GM21515 (cell line): ENCODE measurements around the gene PRMT5.

ENCODE experiments used
- ATAC-seq: cut with Tn5 transposase; IDR thresholded peaks from one replicate; pipeline ENCODE4 v1.9.1; 2021; ENCODE audit not compliant: unreplicated experiment

PRMT5 gene

GRCh38 chr14:22878271-22879246 is 50.6 kb downstream of the PRMT5 start:
- no peak for ATAC-seq

- no peak for ATAC-seq
Measured at GRCh38 chr14:22877000-22877501, 52.1 kb downstream of the PRMT5 start.

- no peak for ATAC-seq
Measured at GRCh38 chr14:22875748-22876319, 53.3 kb downstream of the PRMT5 start.

DNA sequence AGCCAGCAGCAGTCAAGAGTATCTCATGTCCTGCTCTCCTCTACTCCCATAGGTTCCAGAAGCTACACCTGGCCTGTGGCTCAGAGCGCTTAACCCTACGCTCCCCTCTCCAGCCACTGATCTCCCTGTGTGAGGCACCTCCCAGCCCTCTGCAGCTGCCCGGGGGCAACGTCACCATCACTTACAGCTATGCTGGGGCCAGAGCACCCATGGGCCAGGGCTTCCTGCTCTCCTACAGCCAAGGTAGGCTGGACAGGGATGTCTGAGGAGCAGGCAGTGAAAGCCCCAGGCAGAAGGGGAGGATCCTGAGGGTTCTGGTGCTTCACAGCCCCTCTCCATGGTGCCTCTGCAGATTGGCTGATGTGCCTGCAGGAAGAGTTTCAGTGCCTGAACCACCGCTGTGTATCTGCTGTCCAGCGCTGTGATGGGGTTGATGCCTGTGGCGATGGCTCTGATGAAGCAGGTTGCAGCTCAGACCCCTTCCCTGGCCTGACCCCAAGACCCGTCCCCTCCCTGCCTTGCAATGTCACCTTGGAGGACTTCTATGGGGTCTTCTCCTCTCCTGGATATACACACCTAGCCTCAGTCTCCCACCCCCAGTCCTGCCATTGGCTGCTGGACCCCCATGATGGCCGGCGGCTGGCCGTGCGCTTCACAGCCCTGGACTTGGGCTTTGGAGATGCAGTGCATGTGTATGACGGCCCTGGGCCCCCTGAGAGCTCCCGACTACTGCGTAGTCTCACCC is 54.0 kb downstream of the PRMT5 start:
- ATAC-seq: no peak

GRCh38 chr14:22872833-22873520 is 56.2 kb downstream of the PRMT5 start:
- no peak for ATAC-seq

GRCh38 chr14:22872033-22872832 is 56.9 kb downstream of the PRMT5 start:
- peak; percentile 30 for ATAC-seq

DNA sequence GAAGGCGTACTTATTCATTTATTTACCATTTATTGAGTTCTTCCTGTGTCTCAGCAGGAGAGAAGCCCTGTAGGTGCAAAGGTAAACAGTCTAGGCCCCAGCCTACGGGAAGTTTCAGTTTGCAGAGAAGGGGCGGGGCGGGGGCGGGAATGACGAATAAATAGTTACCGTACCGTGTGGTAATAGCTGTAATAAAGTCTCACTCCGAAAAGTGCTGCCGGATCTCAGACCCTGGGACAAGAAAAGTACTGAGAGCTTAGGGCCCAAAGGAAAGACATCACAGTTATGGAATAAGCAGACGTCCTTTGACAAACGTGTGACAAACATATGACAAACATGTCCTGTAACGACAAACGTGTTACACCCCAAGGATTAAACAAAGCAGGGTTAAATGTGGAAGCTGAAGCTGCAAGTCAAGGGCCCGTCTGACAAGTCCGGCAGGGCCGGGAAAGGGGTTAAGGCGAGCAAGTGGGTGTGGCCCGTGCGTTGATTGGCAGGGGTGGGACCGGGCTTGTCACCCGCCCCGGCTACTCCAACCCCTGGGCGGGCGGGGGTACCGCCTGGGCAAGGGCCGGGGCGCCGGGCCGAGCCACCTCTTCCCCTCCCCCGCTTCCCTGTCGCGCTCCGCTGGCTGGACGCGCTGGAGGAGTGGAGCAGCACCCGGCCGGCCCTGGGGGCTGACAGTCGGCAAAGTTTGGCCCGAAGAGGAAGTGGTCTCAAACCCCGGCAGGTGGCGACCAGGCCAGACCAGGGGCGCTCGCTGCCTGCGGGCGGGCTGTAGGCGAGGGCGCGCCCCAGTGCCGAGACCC is 57.7 kb downstream of the PRMT5 start, which contains the start of gene LRP10:
Gene LRP10 (plus strand): TSS at position 517 of the 809 bp plus-strand sequence. CDS start 564 bp downstream, outside the sequence.
- peak; percentile 77 for ATAC-seq

GRCh38 chr14:22870811-22871223 is 58.4 kb downstream of the PRMT5 start:
- ATAC-seq: peak; percentile 42
